ENCODE measurements around the gene RTN4RL2. TPM values are rescaled to one million over a fixed set of nuclear protein-coding genes. Genes with fewer than 3 reads are reported as not detected.

Gene RTN4RL2
- total and polyA plus RNA-seq, 8 donors = 0.55 to 2.7 (median 1.3) TPM

DNA sequence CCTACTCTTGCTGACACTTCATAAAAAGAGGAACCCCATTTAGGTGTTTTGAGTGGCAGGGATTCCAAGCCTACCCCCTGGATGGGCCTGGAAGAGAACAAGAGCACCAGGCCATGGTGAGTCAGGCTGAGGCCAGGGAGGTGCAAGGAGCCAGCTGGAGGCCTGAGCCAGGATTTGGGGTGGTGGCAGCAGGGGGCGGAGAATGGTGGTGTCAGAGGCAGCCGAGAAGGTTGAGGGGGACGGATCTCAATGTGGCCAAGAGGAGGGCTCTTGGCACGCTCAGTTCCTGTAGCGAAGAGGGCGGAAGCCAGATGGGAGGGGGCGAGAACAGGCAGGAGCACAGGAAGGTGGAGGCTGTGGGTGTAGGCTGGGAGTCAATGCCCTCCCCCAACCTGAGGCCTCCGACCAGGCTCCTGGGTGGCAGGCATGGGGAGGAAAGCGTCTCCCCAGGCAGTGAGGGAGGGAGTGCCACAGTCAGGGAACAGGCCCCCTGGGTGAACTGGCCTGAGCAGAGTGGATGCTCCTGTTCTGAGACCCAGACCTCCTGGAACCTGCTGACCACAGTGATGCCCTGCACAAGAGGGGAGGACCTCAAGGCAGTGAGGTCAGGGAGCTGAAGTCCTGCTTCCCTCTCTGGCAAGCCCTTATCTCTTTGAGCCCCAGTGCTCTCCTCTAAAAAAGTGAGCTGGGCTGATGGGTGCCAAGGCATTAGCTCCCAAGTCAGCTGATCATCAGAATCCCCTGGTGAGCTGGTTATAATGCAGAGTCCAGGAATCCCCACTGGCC is 13.9 kb downstream of the RTN4RL2 start:
- Histone ChIP-seq H3K27me3 (no peaks in the 10 kb centered on the region), H3K27ac (no peak overlapping the region), H3K4me1 (peaks cover 11 to 19% (median 17%) of the 10 kb centered on the region in 3 donors), H3K4me3 (no peak overlapping the region), H3K36me3 (no peaks in the 10 kb centered on the region), H3K9me3 (no peaks in the 10 kb centered on the region)
- intact Hi-C loops (cut with DNase I) = loop anchor here in 1 of 3 donors (10.0 kb wide), 1 partner anchor 51 kb away; no protein-coding TSS in a partner anchor
- TF ChIP-seq, protein P1, sequence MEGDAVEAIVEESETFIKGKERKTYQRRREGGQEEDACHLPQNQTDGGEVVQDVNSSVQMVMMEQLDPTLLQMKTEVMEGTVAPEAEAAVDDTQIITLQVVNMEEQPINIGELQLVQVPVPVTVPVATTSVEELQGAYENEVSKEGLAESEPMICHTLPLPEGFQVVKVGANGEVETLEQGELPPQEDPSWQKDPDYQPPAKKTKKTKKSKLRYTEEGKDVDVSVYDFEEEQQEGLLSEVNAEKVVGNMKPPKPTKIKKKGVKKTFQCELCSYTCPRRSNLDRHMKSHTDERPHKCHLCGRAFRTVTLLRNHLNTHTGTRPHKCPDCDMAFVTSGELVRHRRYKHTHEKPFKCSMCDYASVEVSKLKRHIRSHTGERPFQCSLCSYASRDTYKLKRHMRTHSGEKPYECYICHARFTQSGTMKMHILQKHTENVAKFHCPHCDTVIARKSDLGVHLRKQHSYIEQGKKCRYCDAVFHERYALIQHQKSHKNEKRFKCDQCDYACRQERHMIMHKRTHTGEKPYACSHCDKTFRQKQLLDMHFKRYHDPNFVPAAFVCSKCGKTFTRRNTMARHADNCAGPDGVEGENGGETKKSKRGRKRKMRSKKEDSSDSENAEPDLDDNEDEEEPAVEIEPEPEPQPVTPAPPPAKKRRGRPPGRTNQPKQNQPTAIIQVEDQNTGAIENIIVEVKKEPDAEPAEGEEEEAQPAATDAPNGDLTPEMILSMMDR (IDR thresholded peaks at IDR 0.05) = no peak
- ATAC-seq = no peak
- no peak for DNase-seq
- WGBS, 2 donors = 76 to 84% methylated on average over 7 to 9 of the region's 9 CpGs
- FAIRE-seq = no peak

DNA sequence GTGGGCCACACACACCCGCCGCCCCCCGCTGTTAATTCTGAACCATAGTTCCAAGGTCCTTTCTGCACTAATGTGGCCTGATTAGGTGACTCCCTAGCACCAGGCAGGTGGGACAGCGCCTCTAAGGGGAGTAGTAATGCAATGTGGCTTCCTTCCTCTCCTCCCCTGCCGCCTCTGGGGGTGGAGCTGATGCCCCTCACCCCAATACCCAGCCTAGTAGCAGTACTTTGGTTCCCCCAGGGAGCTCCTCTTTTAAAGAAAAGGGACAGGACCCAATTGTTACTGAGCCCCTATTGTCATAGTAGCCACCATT is 14.4 kb downstream of the RTN4RL2 start:
- no peak for FAIRE-seq
- Histone ChIP-seq H3K27me3 (no peaks in the 10 kb centered on the region), H3K27ac (no peak overlapping the region), H3K9me3 (no peaks in the 10 kb centered on the region), H3K4me3 (no peak overlapping the region), H3K36me3 (no peaks in the 10 kb centered on the region), H3K4me1 (peaks cover 11 to 19% (median 17%) of the 10 kb centered on the region in 3 donors)
- TF ChIP-seq, protein P1 (IDR thresholded peaks at IDR 0.05) = no peak
- DNase-seq = no peak
- intact Hi-C loops (cut with DNase I) = loop anchor here in 1 of 3 donors (10.0 kb wide), 1 partner anchor 50 kb away; no protein-coding TSS in a partner anchor
- no peak for ATAC-seq
- 79 to 80% methylated on average over 5 of the region's 5 CpGs for WGBS, 2 donors

DNA sequence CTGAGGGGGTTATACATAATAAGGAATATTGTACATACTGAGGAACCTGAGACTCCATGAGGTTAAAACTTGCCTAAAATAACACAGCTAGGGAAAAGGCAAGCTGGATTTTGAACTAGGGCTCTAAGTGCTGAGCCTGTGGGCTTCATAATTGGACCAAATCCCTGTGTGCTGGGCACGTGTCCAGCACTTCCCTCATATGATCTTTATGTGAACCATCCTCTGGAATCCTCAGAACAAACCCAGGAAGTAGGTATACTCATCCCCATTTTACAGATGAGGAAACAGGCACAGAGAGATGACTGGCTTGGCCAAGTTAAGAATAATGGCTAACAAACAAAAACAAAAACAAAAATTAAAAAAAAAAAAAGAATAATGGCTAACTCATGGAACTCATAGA is 14.9 kb downstream of the RTN4RL2 start:
- H3K36me3 ChIP-seq = no peaks in the 10 kb centered on the region
- intact Hi-C loops (cut with DNase I) = loop anchor here in 1 of 3 donors (10.0 kb wide), 1 partner anchor 50 kb away; no protein-coding TSS in a partner anchor
- DNase-seq = no peak
- no peaks in the 10 kb centered on the region for H3K27me3 ChIP-seq
- TF ChIP-seq, protein P1 (IDR thresholded peaks at IDR 0.05) = no peak
- 58 to 61% methylated on average over 1 of the region's 1 CpG for WGBS, 2 donors
- no peak for ATAC-seq
- H3K4me1 ChIP-seq = peaks cover 11 to 19% (median 17%) of the 10 kb centered on the region in 3 donors
- no peak for FAIRE-seq
- H3K9me3 ChIP-seq = no peaks in the 10 kb centered on the region
- no peak overlapping the region for H3K4me3 ChIP-seq
- H3K27ac ChIP-seq = no peak overlapping the region

DNA sequence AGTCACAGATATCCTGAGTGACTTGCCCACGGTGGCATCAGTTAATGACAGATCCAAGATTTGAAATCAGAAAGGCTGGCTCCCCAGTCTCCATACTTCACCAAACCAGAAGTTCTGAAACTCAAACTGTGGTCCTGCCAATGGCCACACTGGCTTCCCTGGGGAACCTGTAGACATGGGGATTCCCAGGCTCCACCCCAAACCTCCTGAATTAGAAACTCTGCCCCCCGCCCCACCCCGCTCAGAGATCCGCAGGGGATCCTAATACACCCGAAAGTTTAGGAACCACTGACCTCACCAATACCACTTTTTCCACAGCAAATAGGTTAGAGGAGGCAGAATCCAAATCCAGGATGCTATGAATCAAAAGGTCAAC is 15.3 kb downstream of the RTN4RL2 start:
- ATAC-seq (no peak), FAIRE-seq (no peak), DNase-seq (no peak)
- Histone ChIP-seq H3K27me3 (no peaks in the 10 kb centered on the region), H3K4me1 (peaks cover 11 to 19% (median 17%) of the 10 kb centered on the region in 3 donors), H3K36me3 (no peaks in the 10 kb centered on the region), H3K9me3 (no peaks in the 10 kb centered on the region), H3K4me3 (peak overlapping the region in 1 of 4 donors; percentile 19), H3K27ac (no peak overlapping the region)
- WGBS, 2 donors = 78 to 88% methylated on average over 5 of the region's 5 CpGs
- intact Hi-C loops (cut with DNase I) = loop anchor here in 1 of 3 donors (10.0 kb wide), 1 partner anchor 49 kb away; no protein-coding TSS in a partner anchor
- TF ChIP-seq, protein P1 (IDR thresholded peaks at IDR 0.05) = no peak

Data from pancreas (tissue), 10 donors.